Vagina (tissue), 2 donors: Measurements from ENCODE around the gene LARP6. TPM values are rescaled to one million over a fixed set of nuclear protein-coding genes. Genes with fewer than 3 reads are reported as not detected.

Experiments used
- DNase-seq, 2 donors: peaks; one replicate each; pipeline ENCODE4 v3.0.0-alpha.2; 2017; ENCODE audit errors: extremely low spot score in 2 of 2
- H3K27ac ChIP-seq: fragments of 200-600 bp; sonication (generic); one replicate; pipeline ENCODE4 v1.5.1; 2019
- H3K27me3 ChIP-seq: fragments of 200-600 bp; sonication (generic); one replicate; pipeline ENCODE4 v1.5.1; 2019
- H3K36me3 ChIP-seq, 2 donors: fragments of 200-600 bp; sonication (generic); one replicate each; pipeline ENCODE4 v1.5.1; 2017 to 2019
- H3K4me1 ChIP-seq: fragments of 200-600 bp; sonication (generic); one replicate; pipeline ENCODE4 v1.5.1; 2019
- H3K4me3 ChIP-seq, 2 donors: fragments of 200-600 bp; sonication (generic); 1 replicate in 1 of 2; 2 replicates in 1 of 2; pipeline ENCODE4 v1.5.1; 2016 to 2019
- H3K9me3 ChIP-seq: fragments of 200-600 bp; sonication (generic); one replicate; pipeline ENCODE4 v1.5.1; 2019
- CTCF ChIP-seq, 3 experiments: fragments of 450-650 bp in 2 of 3; fragments of 200-600 bp in 1 of 3; sonication (generic) in 1 of 3; IDR thresholded peaks; one replicate each; pipeline ENCODE4 v1.5.1; 2017 to 2019; ENCODE audit warnings: antibody characterized with exemption in 3 of 3, mild to moderate bottlenecking in 2 of 3, moderate library complexity in 2 of 3
- POLR2A ChIP-seq, 2 donors: fragments of 450-650 bp; IDR thresholded peaks; one replicate each; pipeline ENCODE4 v1.6.1; 2017; ENCODE audit warnings: antibody characterized with exemption in 2 of 2, mild to moderate bottlenecking in 2 of 2, moderate library complexity in 2 of 2
- POLR2AphosphoS5 ChIP-seq, 2 donors: sonication (generic); formaldehyde crosslinking; IDR thresholded peaks; one replicate each; pipeline ENCODE4 v1.9.0; 2017; ENCODE audit warnings: antibody characterized with exemption in 2 of 2, mild to moderate bottlenecking in 2 of 2, low read depth in 1 of 2; ENCODE audit not compliant: insufficient read depth in 1 of 2
- intact Hi-C: fragments of 100-400 bp; cut with DNase I; formaldehyde crosslinking; loops from one replicate; pipeline ENCODE4 v1.15.1; 2023
- total RNA-seq: library from RNA; depleted of rRNA; stranded (reverse); fragments of >200 nt; gene quantifications from one replicate; pipeline ENCODE4 v1.2.3, GENCODE V29; 2016

Gene LARP6
- total RNA-seq: 50.6 TPM

DNA sequence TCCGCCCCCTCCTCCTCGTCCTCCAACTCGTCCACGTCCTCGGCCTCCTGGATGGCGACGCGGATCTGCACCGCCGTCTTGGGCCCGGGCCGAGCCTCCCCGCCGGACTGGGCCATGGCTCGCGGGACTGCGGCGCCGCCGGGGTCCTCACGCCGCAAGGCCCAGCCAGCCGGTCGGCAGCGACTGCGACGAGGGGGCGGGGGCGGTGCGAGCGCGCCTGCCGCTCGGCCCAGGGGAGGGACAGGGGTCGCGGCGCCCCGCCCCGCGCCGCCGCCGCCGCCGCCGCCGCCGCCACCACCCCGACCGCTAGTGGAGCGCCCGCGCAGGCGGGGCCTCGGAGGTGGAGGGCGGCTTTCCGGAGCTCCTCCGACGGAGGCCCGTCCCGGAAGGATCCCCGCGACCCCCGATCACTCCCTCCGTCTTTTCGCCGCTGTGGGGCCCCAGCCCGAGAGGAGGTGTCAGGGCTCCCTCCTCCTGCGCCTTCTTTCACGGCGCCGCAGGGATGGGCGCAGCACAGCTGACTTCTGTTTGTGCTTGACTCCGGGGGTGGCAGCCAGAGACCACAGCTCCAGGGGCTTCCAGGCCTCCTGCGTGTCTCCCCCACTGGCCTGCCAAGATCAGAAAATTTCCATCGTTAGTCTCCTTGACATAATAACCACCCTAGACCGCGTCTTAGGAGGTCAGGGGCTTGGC, at the start of gene LARP6:
Gene LARP6 (minus strand): TSS at position 185 of the 693 bp plus-strand sequence. CDS start 69 bp downstream, at position 116.
- Histone ChIP-seq H3K4me1 (peaks cover 29% of the 10 kb centered on the region), H3K9me3 (no peaks in the 10 kb centered on the region), H3K27ac (peak within 1 kb of the TSS; percentile 92), H3K27me3 (no peaks in the 10 kb centered on the region), H3K4me3 (peak within 1 kb of the TSS; percentile 60 to 95), H3K36me3 (peaks cover 0 to 5% of the 10 kb centered on the region in 2 donors)
- TF ChIP-seq POLR2A (IDR thresholded peaks at IDR 0.05) (peak in 1 of 2 donors; percentile 55), CTCF (IDR thresholded peaks at IDR 0.05) (no peak), POLR2AphosphoS5 (IDR thresholded peaks at IDR 0.05; ENCODE audit: insufficient read depth in 1 of 2, low read depth in 1 of 2) (peak in 1 of 2 donors; percentile 85)
- intact Hi-C loops: no loop called here
- DNase-seq: no peak

- Histone ChIP-seq H3K9me3 (no peaks in the 10 kb centered on the region), H3K36me3 (peaks cover 0 to 13% of the 10 kb centered on the region in 2 donors), H3K27me3 (no peaks in the 10 kb centered on the region), H3K4me1 (no peaks in the 10 kb centered on the region), H3K27ac (no peak overlapping the region), H3K4me3 (no peak overlapping the region)
- TF ChIP-seq POLR2AphosphoS5 (IDR thresholded peaks at IDR 0.05; ENCODE audit: insufficient read depth in 1 of 2, low read depth in 1 of 2): peak in 1 of 2 donors; percentile 34
- no peak for TF ChIP-seq POLR2A (IDR thresholded peaks at IDR 0.05)
- no peak for TF ChIP-seq CTCF (IDR thresholded peaks at IDR 0.05)
- intact Hi-C loops: no loop called here
- DNase-seq: no peak
Observed at GRCh38 chr15:70902107-70902506, 48.1 kb upstream of the LARP6 start.

GRCh38 chr15:70892912-70893560, 39.1 kb upstream of the LARP6 start:
- Histone ChIP-seq H3K27me3 (no peaks in the 10 kb centered on the region), H3K4me3 (peak overlapping the region; percentile 84 to 90), H3K27ac (peak overlapping the region; percentile 78), H3K9me3 (no peaks in the 10 kb centered on the region), H3K4me1 (peaks cover 14% of the 10 kb centered on the region), H3K36me3 (no peaks in the 10 kb centered on the region)
- TF ChIP-seq POLR2AphosphoS5 (IDR thresholded peaks at IDR 0.05; ENCODE audit: insufficient read depth in 1 of 2, low read depth in 1 of 2) (no peak), POLR2A (IDR thresholded peaks at IDR 0.05) (no peak), CTCF (IDR thresholded peaks at IDR 0.05) (peak in 2 of 3 experiments; percentile 19 to 37)
- intact Hi-C loops: no loop called here
- DNase-seq: no peak

DNA sequence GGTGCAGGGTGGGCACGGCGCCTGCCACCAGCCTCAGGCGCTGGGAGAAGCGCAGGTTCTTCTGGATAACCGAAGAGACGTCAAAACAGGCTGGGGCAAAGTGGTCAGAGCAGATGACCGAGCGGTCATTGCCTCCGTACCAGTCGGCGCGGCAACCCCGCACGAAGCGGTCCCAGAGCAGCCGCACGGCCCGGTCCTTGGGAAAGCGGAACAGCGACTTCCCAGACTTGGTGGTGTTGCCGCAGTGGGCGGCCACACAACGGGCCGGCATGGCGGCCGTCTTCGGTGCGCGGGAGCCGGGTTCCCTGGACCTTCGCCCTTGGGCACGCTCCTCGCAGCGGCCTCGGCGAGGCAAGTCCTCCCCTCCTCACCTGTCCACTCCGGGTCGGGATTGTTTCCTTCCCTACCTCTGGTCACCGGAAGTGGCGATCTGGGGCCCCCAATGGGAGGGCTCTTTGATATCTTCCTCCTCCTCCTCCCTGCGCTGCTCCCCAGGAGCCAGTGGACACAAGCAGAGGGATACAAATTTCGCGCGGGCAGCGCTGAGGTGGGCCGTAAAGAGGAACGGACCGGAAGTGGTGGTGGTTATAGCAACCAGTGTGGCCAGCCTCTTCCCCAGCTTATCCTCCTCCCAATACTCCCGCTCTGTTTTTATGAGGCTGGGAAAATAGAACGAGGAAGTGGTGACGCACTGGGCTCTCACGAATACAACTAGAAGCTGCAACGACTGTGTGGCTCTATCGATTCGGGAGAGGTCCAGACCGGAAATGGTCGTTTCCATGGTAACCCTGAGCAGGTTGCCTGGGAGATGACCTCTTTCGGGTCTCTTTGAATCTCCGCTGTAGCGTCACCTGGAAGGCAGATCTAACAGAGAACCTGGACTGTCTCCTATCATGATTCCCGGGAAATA, 38.3 kb upstream of the LARP6 start, which contains the start of the genes LRRC49 and THAP10:
Gene LRRC49 (plus strand): TSS at position 825 of the 910 bp plus-strand sequence. CDS start 69 bp downstream, at position 894.
Gene THAP10 (minus strand): TSS at position 432 of the 910 bp plus-strand sequence. CDS start 161 bp downstream, at position 271.
- H3K27ac ChIP-seq: peak within 1 kb of the TSS; percentile 78
- H3K27me3 ChIP-seq: no peaks in the 10 kb centered on the region
- TF ChIP-seq POLR2A (IDR thresholded peaks at IDR 0.05) (no peak), POLR2AphosphoS5 (IDR thresholded peaks at IDR 0.05; ENCODE audit: insufficient read depth in 1 of 2, low read depth in 1 of 2) (peak; percentile 79), CTCF (IDR thresholded peaks at IDR 0.05) (no peak)
- peaks cover 14% of the 10 kb centered on the region for H3K4me1 ChIP-seq
- peak in 1 of 2 donors; percentile 96 for DNase-seq
- H3K36me3 ChIP-seq: no peaks in the 10 kb centered on the region
- peak within 1 kb of the TSS; percentile 84 to 90 for H3K4me3 ChIP-seq
- H3K9me3 ChIP-seq: no peaks in the 10 kb centered on the region
- intact Hi-C loops: no loop called here
